ENCODE data around the gene NBPF12.
"Not testable (repeated sequence)": the region's sequence is repeated elsewhere in the genome, so short reads cannot be mapped to it uniquely, and the experiment has no call there.

The NBPF12 gene

GRCh38 chr1:146966351-146966750 is 28.2 kb downstream of the NBPF12 start:
- TF ChIP-seq CTCF (conservative IDR thresholded peaks at IDR 0.05; ENCODE audit: low read depth, low read length), result peak; percentile 40
- not testable (repeated sequence) for H3K4me3 ChIP-seq (ENCODE audit: low read depth, low read length)
- peak; percentile 23 for DNase-seq (ENCODE audit: low read depth)

- H3K4me3 ChIP-seq (ENCODE audit: low read depth, low read length); DNase-seq (ENCODE audit: low read depth): not testable (repeated sequence)
These were observed 32.5 kb downstream of the NBPF12 start for GRCh38 chr1:146970656-146971055.

- not testable (repeated sequence) for DNase-seq (ENCODE audit: low read depth); H3K4me3 ChIP-seq (ENCODE audit: low read depth, low read length)
These were observed 34.6 kb downstream of the NBPF12 start for GRCh38 chr1:146972681-146973080.

GRCh38 chr1:146985855-146986254 is 47.7 kb downstream of the NBPF12 start:
- H3K4me3 ChIP-seq (ENCODE audit: low read depth, low read length); DNase-seq (ENCODE audit: low read depth): not testable (repeated sequence)

GRCh38 chr1:146986450-146986849 is 48.3 kb downstream of the NBPF12 start:
- not testable (repeated sequence) for H3K4me3 ChIP-seq (ENCODE audit: low read depth, low read length); DNase-seq (ENCODE audit: low read depth)

GRCh38 chr1:146987502-146987901 is 49.4 kb downstream of the NBPF12 start:
- not testable (repeated sequence) for H3K4me3 ChIP-seq (ENCODE audit: low read depth, low read length); DNase-seq (ENCODE audit: low read depth)

GRCh38 chr1:146989455-146989854 is 51.3 kb downstream of the NBPF12 start:
- not testable (repeated sequence) for H3K4me3 ChIP-seq (ENCODE audit: low read depth, low read length); DNase-seq (ENCODE audit: low read depth)

GRCh38 chr1:147008495-147008894 is 70.4 kb downstream of the NBPF12 start:
- not testable (repeated sequence) for H3K4me3 ChIP-seq (ENCODE audit: low read depth, low read length); DNase-seq (ENCODE audit: low read depth)

GRCh38 chr1:147026975-147027374 is 88.9 kb downstream of the NBPF12 start:
- H3K4me3 ChIP-seq (ENCODE audit: low read depth, low read length); DNase-seq (ENCODE audit: low read depth): not testable (repeated sequence)

- not testable (repeated sequence) for H3K4me3 ChIP-seq (ENCODE audit: low read depth, low read length)
- peak; percentile 8 for DNase-seq (ENCODE audit: low read depth)
These were observed 92.0 kb downstream of the NBPF12 start for GRCh38 chr1:147030066-147030653.

- DNase-seq (ENCODE audit: low read depth), result no peak
- H3K4me3 ChIP-seq (ENCODE audit: low read depth, low read length), result no peak overlapping the region
- no peak for TF ChIP-seq CTCF (conservative IDR thresholded peaks at IDR 0.05; ENCODE audit: low read depth, low read length)
These were observed 101.8 kb downstream of the NBPF12 start for GRCh38 chr1:147039916-147040315.

GRCh38 chr1:147042891-147043290 is 104.8 kb downstream of the NBPF12 start:
- H3K4me3 ChIP-seq (ENCODE audit: low read depth, low read length); DNase-seq (ENCODE audit: low read depth): not testable (repeated sequence)

GRCh38 chr1:147044511-147044910 is 106.4 kb downstream of the NBPF12 start:
- not testable (repeated sequence) for DNase-seq (ENCODE audit: low read depth); H3K4me3 ChIP-seq (ENCODE audit: low read depth, low read length)

Measured in choroid plexus epithelial cell (primary cell).